ENCODE results near the gene MLC1.
A peak's percentile ranks its signal among the peaks of the same experiment; 100 is the strongest.

The MLC1 gene

GRCh38 chr22:50111056-50111455 is 25.8 kb upstream of the MLC1 start:
- Histone ChIP-seq H3K27me3 (ENCODE audit: control insufficient read depth in 3 of 3, insufficient read depth in 3 of 3, low read depth in 1 of 3, low read length in 3 of 3) (peaks cover 0 to 20% (median 0%) of the 10 kb centered on the region in 3 experiments), H3K36me3 (replicated peaks in 1 of 2; ENCODE audit: control insufficient read depth in 2 of 2, insufficient read depth in 2 of 2, low read length in 2 of 2) (no peaks in the 10 kb centered on the region), H2BK15ac (ENCODE audit: low read length) (no peak overlapping the region), H2BK12ac (ENCODE audit: low read length) (no peak overlapping the region), H3K9me3 (replicated peaks in 1 of 2; ENCODE audit: control insufficient read depth in 2 of 2, insufficient read depth in 1 of 2, low read depth in 1 of 2, low read length in 2 of 2) (no peaks in the 10 kb centered on the region), H3K23ac (ENCODE audit: low read depth, low read length, poor library complexity) (no peak overlapping the region), H4K8ac (ENCODE audit: low read depth, low read length) (no peak overlapping the region), H3K9ac (ENCODE audit: low read depth, low read length, poor library complexity) (no peak overlapping the region), H2AFZ (ENCODE audit: low read length) (no peak overlapping the region), H3K4me2 (ENCODE audit: insufficient read depth, low read length, poor library complexity, severe bottlenecking) (no peak overlapping the region), H2BK120ac (ENCODE audit: low read depth, low read length) (no peak overlapping the region), H3K4me1 (ENCODE audit: control insufficient read depth in 2 of 2, insufficient read depth in 1 of 2, low read depth in 1 of 2, low read length in 2 of 2) (peaks cover 5 to 7% of the 10 kb centered on the region in 2 donors), H3K79me1 (ENCODE audit: low read depth, low read length) (peaks cover 3% of the 10 kb centered on the region), H2BK5ac (ENCODE audit: low read length) (no peak overlapping the region), H3K27ac (replicated peaks; ENCODE audit: low read length) (no peak overlapping the region), H4K91ac (ENCODE audit: low read depth, low read length, poor library complexity) (no peak overlapping the region), H3K18ac (ENCODE audit: low read length) (no peak overlapping the region), H3K4me3 (ENCODE audit: low read length in 2 of 2) (no peak overlapping the region), H3K14ac (ENCODE audit: low read length) (no peak overlapping the region), H3K4ac (ENCODE audit: low read length) (no peak overlapping the region), H2AK5ac (ENCODE audit: low read depth, low read length) (no peak overlapping the region)
- WGBS, 2 donors (ENCODE audit: extremely low coverage in 2 of 2, insufficient read length in 2 of 2, insufficient replicate concordance in 1 of 2), result no CpG with 5 or more reads among the region's 1 CpG
- no peak for DNase-seq (ENCODE audit: low spot score)

GRCh38 chr22:50107529-50107928 is 22.3 kb upstream of the MLC1 start:
- no peak for DNase-seq (ENCODE audit: low spot score)
- Histone ChIP-seq H2AK5ac (ENCODE audit: low read depth, low read length) (no peak overlapping the region), H4K91ac (ENCODE audit: low read depth, low read length, poor library complexity) (no peak overlapping the region), H3K14ac (ENCODE audit: low read length) (no peak overlapping the region), H3K27ac (replicated peaks; ENCODE audit: low read length) (no peak overlapping the region), H3K9ac (ENCODE audit: low read depth, low read length, poor library complexity) (no peak overlapping the region), H3K9me3 (replicated peaks in 1 of 2; ENCODE audit: control insufficient read depth in 2 of 2, insufficient read depth in 1 of 2, low read depth in 1 of 2, low read length in 2 of 2) (no peaks in the 10 kb centered on the region), H4K8ac (ENCODE audit: low read depth, low read length) (no peak overlapping the region), H2BK15ac (ENCODE audit: low read length) (no peak overlapping the region), H3K27me3 (ENCODE audit: control insufficient read depth in 3 of 3, insufficient read depth in 3 of 3, low read depth in 1 of 3, low read length in 3 of 3) (peaks cover 0 to 8% (median 0%) of the 10 kb centered on the region in 3 experiments), H2BK5ac (ENCODE audit: low read length) (no peak overlapping the region), H2BK12ac (ENCODE audit: low read length) (no peak overlapping the region), H3K4ac (ENCODE audit: low read length) (no peak overlapping the region), H3K4me2 (ENCODE audit: insufficient read depth, low read length, poor library complexity, severe bottlenecking) (no peak overlapping the region), H3K36me3 (replicated peaks in 1 of 2; ENCODE audit: control insufficient read depth in 2 of 2, insufficient read depth in 2 of 2, low read length in 2 of 2) (no peaks in the 10 kb centered on the region), H3K4me3 (ENCODE audit: low read length in 2 of 2) (no peak overlapping the region), H3K18ac (ENCODE audit: low read length) (no peak overlapping the region), H2BK120ac (ENCODE audit: low read depth, low read length) (no peak overlapping the region), H2AFZ (ENCODE audit: low read length) (no peak overlapping the region), H3K79me1 (ENCODE audit: low read depth, low read length) (peaks cover 3% of the 10 kb centered on the region), H3K4me1 (ENCODE audit: control insufficient read depth in 2 of 2, insufficient read depth in 1 of 2, low read depth in 1 of 2, low read length in 2 of 2) (peaks cover 2 to 14% of the 10 kb centered on the region in 2 donors), H3K23ac (ENCODE audit: low read depth, low read length, poor library complexity) (peak overlapping the region; percentile 8)
- WGBS, 2 donors (ENCODE audit: extremely low coverage in 2 of 2, insufficient read length in 2 of 2, insufficient replicate concordance in 1 of 2), result no CpG with 5 or more reads among the region's 9 CpGs

- no peak overlapping the region for H3K23ac ChIP-seq (ENCODE audit: low read depth, low read length, poor library complexity)
- no peak overlapping the region for H3K9ac ChIP-seq (ENCODE audit: low read depth, low read length, poor library complexity)
- no peaks in the 10 kb centered on the region for H3K9me3 ChIP-seq (replicated peaks in 1 of 2; ENCODE audit: control insufficient read depth in 2 of 2, insufficient read depth in 1 of 2, low read depth in 1 of 2, low read length in 2 of 2)
- no peak overlapping the region for H2BK12ac ChIP-seq (ENCODE audit: low read length)
- no peak overlapping the region for H2BK15ac ChIP-seq (ENCODE audit: low read length)
- H2AFZ ChIP-seq (ENCODE audit: low read length), result peak overlapping the region; percentile 55
- no peak overlapping the region for H3K4ac ChIP-seq (ENCODE audit: low read length)
- peaks cover 2 to 11% of the 10 kb centered on the region in 2 donors for H3K4me1 ChIP-seq (ENCODE audit: control insufficient read depth in 2 of 2, insufficient read depth in 1 of 2, low read depth in 1 of 2, low read length in 2 of 2)
- no peak for DNase-seq (ENCODE audit: low spot score)
- no peak overlapping the region for H3K4me2 ChIP-seq (ENCODE audit: insufficient read depth, low read length, poor library complexity, severe bottlenecking)
- WGBS, 2 donors (ENCODE audit: extremely low coverage in 2 of 2, insufficient read length in 2 of 2, insufficient replicate concordance in 1 of 2), result no CpG with 5 or more reads among the region's 9 CpGs
- H3K27me3 ChIP-seq (ENCODE audit: control insufficient read depth in 3 of 3, insufficient read depth in 3 of 3, low read depth in 1 of 3, low read length in 3 of 3), result no peaks in the 10 kb centered on the region
- H3K4me3 ChIP-seq (ENCODE audit: low read length in 2 of 2), result no peak overlapping the region
- H4K8ac ChIP-seq (ENCODE audit: low read depth, low read length), result no peak overlapping the region
- H3K18ac ChIP-seq (ENCODE audit: low read length), result no peak overlapping the region
- H3K27ac ChIP-seq (replicated peaks; ENCODE audit: low read length), result no peak overlapping the region
- no peak overlapping the region for H2BK5ac ChIP-seq (ENCODE audit: low read length)
- no peaks in the 10 kb centered on the region for H3K36me3 ChIP-seq (replicated peaks in 1 of 2; ENCODE audit: control insufficient read depth in 2 of 2, insufficient read depth in 2 of 2, low read length in 2 of 2)
- no peak overlapping the region for H3K14ac ChIP-seq (ENCODE audit: low read length)
- H3K79me1 ChIP-seq (ENCODE audit: low read depth, low read length), result no peaks in the 10 kb centered on the region
- H2AK5ac ChIP-seq (ENCODE audit: low read depth, low read length), result no peak overlapping the region
- no peak overlapping the region for H4K91ac ChIP-seq (ENCODE audit: low read depth, low read length, poor library complexity)
- no peak overlapping the region for H2BK120ac ChIP-seq (ENCODE audit: low read depth, low read length)
Observed at GRCh38 chr22:50105208-50106100, 20.2 kb upstream of the MLC1 start.

- no CpG with 5 or more reads among the region's 6 CpGs for WGBS, 2 donors (ENCODE audit: extremely low coverage in 2 of 2, insufficient read length in 2 of 2, insufficient replicate concordance in 1 of 2)
- Histone ChIP-seq H2BK120ac (ENCODE audit: low read depth, low read length) (no peak overlapping the region), H3K18ac (ENCODE audit: low read length) (peak overlapping the region; percentile 76), H3K23ac (ENCODE audit: low read depth, low read length, poor library complexity) (no peak overlapping the region), H3K4ac (ENCODE audit: low read length) (no peak overlapping the region), H3K4me3 (ENCODE audit: low read length in 2 of 2) (no peak overlapping the region), H2AK5ac (ENCODE audit: low read depth, low read length) (no peak overlapping the region), H4K91ac (ENCODE audit: low read depth, low read length, poor library complexity) (no peak overlapping the region), H3K9me3 (replicated peaks in 1 of 2; ENCODE audit: control insufficient read depth in 2 of 2, insufficient read depth in 1 of 2, low read depth in 1 of 2, low read length in 2 of 2) (no peaks in the 10 kb centered on the region), H3K79me1 (ENCODE audit: low read depth, low read length) (no peaks in the 10 kb centered on the region), H4K8ac (ENCODE audit: low read depth, low read length) (no peak overlapping the region), H2BK15ac (ENCODE audit: low read length) (no peak overlapping the region), H3K27me3 (ENCODE audit: control insufficient read depth in 3 of 3, insufficient read depth in 3 of 3, low read depth in 1 of 3, low read length in 3 of 3) (peaks cover 0 to under 1% (median 0%) of the 10 kb centered on the region in 3 experiments), H2BK5ac (ENCODE audit: low read length) (no peak overlapping the region), H3K4me2 (ENCODE audit: insufficient read depth, low read length, poor library complexity, severe bottlenecking) (no peak overlapping the region), H3K36me3 (replicated peaks in 1 of 2; ENCODE audit: control insufficient read depth in 2 of 2, insufficient read depth in 2 of 2, low read length in 2 of 2) (no peaks in the 10 kb centered on the region), H3K9ac (ENCODE audit: low read depth, low read length, poor library complexity) (no peak overlapping the region), H3K4me1 (ENCODE audit: control insufficient read depth in 2 of 2, insufficient read depth in 1 of 2, low read depth in 1 of 2, low read length in 2 of 2) (peaks cover 2 to 11% of the 10 kb centered on the region in 2 donors), H3K14ac (ENCODE audit: low read length) (peak overlapping the region; percentile 31), H2AFZ (ENCODE audit: low read length) (peak overlapping the region; percentile 25), H2BK12ac (ENCODE audit: low read length) (peak overlapping the region; percentile 84), H3K27ac (replicated peaks; ENCODE audit: low read length) (no peak overlapping the region)
- DNase-seq (ENCODE audit: low spot score), result no peak
Observed at GRCh38 chr22:50104141-50104544, 18.9 kb upstream of the MLC1 start.
